WTC11 (cell line): Measurements from ENCODE around the gene PRKACA.

Source experiments
- CTCF ChIP-seq: fragments of 200-600 bp; IDR thresholded peaks from 2 replicates; pipeline ENCODE4 v1.8.0; 2022; ENCODE audit warnings: antibody characterized with exemption
- E2F4 ChIP-seq: sonication (generic); formaldehyde crosslinking; IDR thresholded peaks from 2 replicates; pipeline ENCODE4 v1.8.1; 2022; ENCODE audit warnings: low read depth, mild to moderate bottlenecking, moderate library complexity, missing genetic modification reagents, borderline replicate concordance
- ETV6 ChIP-seq: sonication (generic); formaldehyde crosslinking; IDR thresholded peaks from 2 replicates; pipeline ENCODE4 v1.8.1; 2022; ENCODE audit warnings: mild to moderate bottlenecking, missing genetic modification reagents
- FOXP4 ChIP-seq: sonication (generic); formaldehyde crosslinking; IDR thresholded peaks from 2 replicates; pipeline ENCODE4 v1.8.0; 2022; ENCODE audit warnings: mild to moderate bottlenecking, missing genetic modification reagents
- NFE2L1 ChIP-seq: sonication (generic); formaldehyde crosslinking; IDR thresholded peaks from 2 replicates; pipeline ENCODE4 v1.8.1; 2023; ENCODE audit warnings: missing genetic modification reagents
- NFYB ChIP-seq: sonication (generic); formaldehyde crosslinking; conservative IDR thresholded peaks from 2 replicates; pipeline ENCODE4 v1.8.0; 2022; ENCODE audit warnings: low read depth, missing genetic modification reagents
- SMAD3 ChIP-seq: sonication (generic); formaldehyde crosslinking; IDR thresholded peaks from 2 replicates; pipeline ENCODE4 v1.8.0; 2022; ENCODE audit warnings: missing genetic modification reagents, mild to moderate bottlenecking, borderline replicate concordance
- SP1 ChIP-seq: sonication (generic); formaldehyde crosslinking; conservative IDR thresholded peaks from 2 replicates; pipeline ENCODE4 v1.8.1; 2022; ENCODE audit warnings: missing genetic modification reagents
- TCF7 ChIP-seq: sonication (generic); formaldehyde crosslinking; IDR thresholded peaks from 2 replicates; pipeline ENCODE4 v1.8.0; 2022; ENCODE audit warnings: mild to moderate bottlenecking, low read depth, missing genetic modification reagents, moderate library complexity
- USF1 ChIP-seq: sonication (generic); formaldehyde crosslinking; IDR thresholded peaks from 2 replicates; pipeline ENCODE4 v1.8.0; 2022; ENCODE audit warnings: mild to moderate bottlenecking, missing genetic modification reagents
- ZNF263 ChIP-seq: sonication (generic); formaldehyde crosslinking; IDR thresholded peaks from 2 replicates; pipeline ENCODE4 v1.8.1; 2022; ENCODE audit warnings: low read depth, mild to moderate bottlenecking, moderate library complexity, missing genetic modification reagents
- ZSCAN18 ChIP-seq: fragments of 250-450 bp; sonication (Bioruptor Pico); IDR thresholded peaks from 2 replicates; pipeline ENCODE4 v2.1.2; 2022; ENCODE audit warnings: mild to moderate bottlenecking, moderate library complexity

GRCh38 chr19:14117668-14118164 is at the start of gene PRKACA:
- TF ChIP-seq SP1 (CRISPR knock-in tag) (peak; percentile 84), CTCF (no peak), ETV6 (CRISPR knock-in tag) (no peak), NFE2L1 (CRISPR knock-in tag) (no peak), FOXP4 (CRISPR knock-in tag) (no peak), USF1 (no peak), SMAD3 (CRISPR knock-in tag) (no peak), NFYB (CRISPR knock-in tag) (peak; percentile 100), ZSCAN18 (no peak), E2F4 (no peak), TCF7 (CRISPR knock-in tag) (no peak), ZNF263 (CRISPR knock-in tag) (no peak)
